Vagina (tissue), 2 donors: ENCODE results near the gene CDX1.
A peak's percentile ranks its signal among the peaks of the same experiment; 100 is the strongest.

Experiments
- POLR2A ChIP-seq, 2 donors: fragments of 450-650 bp; IDR thresholded peaks; one replicate each; pipeline ENCODE4 v1.6.1; 2017; ENCODE audit warnings: antibody characterized with exemption in 2 of 2, mild to moderate bottlenecking in 2 of 2, moderate library complexity in 2 of 2
- POLR2AphosphoS5 ChIP-seq, 2 donors: sonication (generic); formaldehyde crosslinking; IDR thresholded peaks; one replicate each; pipeline ENCODE4 v1.9.0; 2017; ENCODE audit warnings: antibody characterized with exemption in 2 of 2, mild to moderate bottlenecking in 2 of 2, low read depth in 1 of 2; ENCODE audit not compliant: insufficient read depth in 1 of 2
- TF ChIP-seq, protein P1 (sequence below), 3 experiments: fragments of 450-650 bp in 2 of 3; fragments of 200-600 bp in 1 of 3; sonication (generic) in 1 of 3; IDR thresholded peaks; one replicate each; pipeline ENCODE4 v1.5.1; 2017 to 2019; ENCODE audit warnings: antibody characterized with exemption in 3 of 3, mild to moderate bottlenecking in 2 of 3, moderate library complexity in 2 of 3

DNA sequence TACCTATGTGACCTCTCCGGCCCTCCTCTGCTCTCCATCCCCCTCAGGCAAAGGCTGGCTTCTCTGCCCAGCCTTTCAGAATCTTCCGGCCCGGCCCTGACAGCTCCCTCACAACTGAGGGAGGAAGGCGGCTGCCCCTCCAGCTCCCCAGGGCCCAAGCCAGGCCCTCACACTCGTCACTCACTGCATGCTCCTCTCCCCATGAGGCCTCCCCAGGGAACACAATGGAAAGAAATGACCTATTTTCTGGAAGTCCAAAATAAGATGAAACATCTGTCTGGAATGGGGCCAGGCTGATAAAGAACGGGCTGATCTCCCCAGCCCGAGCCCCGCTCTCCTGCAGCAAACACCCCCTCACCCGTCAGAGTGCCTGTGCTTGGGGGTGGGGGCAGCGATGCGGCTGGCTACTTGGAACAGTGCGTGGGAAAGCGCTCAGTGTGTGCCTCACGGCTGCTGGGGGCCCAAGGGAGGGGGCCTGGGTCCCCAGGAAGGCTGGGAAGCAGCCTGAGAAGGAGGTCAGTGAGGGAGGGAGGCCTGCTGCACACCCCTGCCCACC is 22.3 kb upstream of the CDX1 start:
- TF ChIP-seq POLR2A (IDR thresholded peaks at IDR 0.05) (no peak), POLR2AphosphoS5 (IDR thresholded peaks at IDR 0.05; ENCODE audit: insufficient read depth in 1 of 2, low read depth in 1 of 2) (peak; percentile 61 to 86)
- TF ChIP-seq, protein P1, sequence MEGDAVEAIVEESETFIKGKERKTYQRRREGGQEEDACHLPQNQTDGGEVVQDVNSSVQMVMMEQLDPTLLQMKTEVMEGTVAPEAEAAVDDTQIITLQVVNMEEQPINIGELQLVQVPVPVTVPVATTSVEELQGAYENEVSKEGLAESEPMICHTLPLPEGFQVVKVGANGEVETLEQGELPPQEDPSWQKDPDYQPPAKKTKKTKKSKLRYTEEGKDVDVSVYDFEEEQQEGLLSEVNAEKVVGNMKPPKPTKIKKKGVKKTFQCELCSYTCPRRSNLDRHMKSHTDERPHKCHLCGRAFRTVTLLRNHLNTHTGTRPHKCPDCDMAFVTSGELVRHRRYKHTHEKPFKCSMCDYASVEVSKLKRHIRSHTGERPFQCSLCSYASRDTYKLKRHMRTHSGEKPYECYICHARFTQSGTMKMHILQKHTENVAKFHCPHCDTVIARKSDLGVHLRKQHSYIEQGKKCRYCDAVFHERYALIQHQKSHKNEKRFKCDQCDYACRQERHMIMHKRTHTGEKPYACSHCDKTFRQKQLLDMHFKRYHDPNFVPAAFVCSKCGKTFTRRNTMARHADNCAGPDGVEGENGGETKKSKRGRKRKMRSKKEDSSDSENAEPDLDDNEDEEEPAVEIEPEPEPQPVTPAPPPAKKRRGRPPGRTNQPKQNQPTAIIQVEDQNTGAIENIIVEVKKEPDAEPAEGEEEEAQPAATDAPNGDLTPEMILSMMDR (IDR thresholded peaks at IDR 0.05): no peak
